ENCODE results near the gene PNPLA8.
A peak's percentile ranks its signal among the peaks of the same experiment; 100 is the strongest.
"Not testable (repeated sequence)": the region's sequence is repeated elsewhere in the genome, so short reads cannot be mapped to it uniquely, and the experiment has no call there.

PNPLA8 gene

DNA sequence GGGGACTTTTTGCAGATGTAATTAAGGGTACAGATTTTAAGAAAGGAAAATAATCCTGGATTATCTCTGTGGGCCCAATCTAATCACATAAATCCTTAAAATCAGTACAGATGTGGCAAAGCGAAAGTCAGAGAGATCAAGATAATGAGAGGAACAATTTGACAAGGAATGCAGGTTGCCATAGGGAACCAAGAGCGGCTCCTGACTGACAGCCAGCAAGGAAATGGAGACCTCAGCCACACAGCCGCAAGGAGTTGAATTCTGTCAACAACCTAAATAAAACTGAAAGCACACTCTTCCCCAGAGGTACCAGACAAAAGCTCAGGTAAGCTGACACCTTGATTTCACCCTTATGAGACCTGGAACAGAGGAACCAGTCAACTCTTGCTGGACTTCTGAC lies 3.4 kb upstream of the PNPLA8 start:
- no peak for DNase-seq

- DNase-seq = no peak
Observed at GRCh38 chr7:108528183-108528712, 2.3 kb upstream of the PNPLA8 start.

DNA sequence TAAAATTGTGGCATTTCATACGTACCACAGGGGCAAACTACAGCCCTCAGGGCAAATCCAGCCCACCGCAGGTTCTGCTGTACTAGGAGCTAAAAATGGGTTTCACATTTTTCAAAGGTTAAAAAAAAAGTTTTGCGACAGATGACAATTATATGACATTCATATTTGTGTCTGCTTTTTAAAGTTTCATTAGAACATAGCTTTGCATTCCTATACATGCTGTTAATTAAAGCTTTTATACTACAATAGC lies 758 bp upstream of the PNPLA8 start:
- DNase-seq = no peak

- DNase-seq = peak; percentile 42 to 54
Observed at GRCh38 chr7:108525327-108525984, 479 bp downstream of the PNPLA8 start.

GRCh38 chr7:108522780-108523179 lies 3.2 kb downstream of the PNPLA8 start:
- DNase-seq = no peak

DNA sequence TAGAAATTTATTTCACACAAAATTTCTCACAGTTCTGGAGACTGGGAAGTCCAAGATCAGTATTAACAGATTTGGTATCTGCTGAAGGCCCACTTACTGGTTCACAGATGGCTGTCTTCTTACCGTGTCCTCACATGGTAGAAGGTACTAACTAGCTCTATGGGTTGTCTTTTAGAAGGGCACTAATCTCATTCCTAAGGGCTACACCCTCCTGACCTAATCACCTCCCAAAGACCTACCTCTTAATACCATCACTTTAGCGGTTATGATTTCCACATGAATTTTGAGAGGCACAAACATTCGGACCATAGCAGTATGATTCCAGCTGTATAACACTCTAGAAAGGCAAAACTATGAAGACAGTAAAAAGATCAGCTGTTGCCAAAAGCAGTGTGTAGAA lies 8.0 kb downstream of the PNPLA8 start:
- no peak for DNase-seq

- DNase-seq = peak; percentile 4 to 85
Observed at GRCh38 chr7:108515630-108516029, 10.3 kb downstream of the PNPLA8 start.

GRCh38 chr7:108515013-108515412 lies 10.9 kb downstream of the PNPLA8 start:
- no peak for DNase-seq

DNA sequence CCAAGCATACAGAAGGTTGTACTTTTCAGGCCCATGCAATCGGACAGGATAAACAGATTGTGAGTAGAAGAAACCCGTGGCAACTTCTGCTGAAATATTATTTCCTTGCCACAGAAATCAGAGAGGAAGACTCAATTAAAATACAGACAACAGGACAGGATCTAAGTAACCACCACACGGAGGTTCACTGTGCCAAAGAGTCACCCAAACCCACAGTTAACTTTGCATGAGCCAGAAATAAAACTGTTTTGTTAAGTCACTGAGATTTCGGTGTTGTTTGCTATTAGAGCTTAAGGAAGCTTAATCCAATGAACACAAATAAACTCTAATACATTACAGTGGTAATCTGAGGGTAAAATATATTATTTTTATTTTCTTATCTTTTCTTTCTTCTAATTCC lies 14.0 kb downstream of the PNPLA8 start:
- DNase-seq = no peak

DNA sequence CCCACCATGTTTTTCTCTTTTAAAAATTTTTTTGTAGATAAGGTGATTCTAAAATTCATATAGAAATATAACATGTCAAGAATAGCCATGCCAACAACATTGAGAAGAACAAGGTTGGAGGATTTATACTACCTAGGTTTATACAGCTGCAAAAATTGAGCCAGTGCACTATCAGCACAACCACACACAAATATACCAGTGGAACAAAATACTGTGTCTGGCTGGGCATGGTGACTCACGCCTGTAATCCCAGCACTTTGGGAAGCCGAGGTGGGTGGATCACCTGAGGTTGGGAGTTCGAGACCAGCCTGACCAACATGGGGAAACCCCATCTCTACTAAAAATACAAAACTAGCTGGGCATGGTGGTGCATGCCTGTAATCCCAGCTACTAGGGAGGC lies 21.4 kb downstream of the PNPLA8 start:
- DNase-seq = not testable (repeated sequence)

GRCh38 chr7:108503112-108504026 lies 22.6 kb downstream of the PNPLA8 start:
- no peak for DNase-seq

- DNase-seq = no peak
Observed at GRCh38 chr7:108499566-108499965, 26.4 kb downstream of the PNPLA8 start.

GRCh38 chr7:108498481-108498880 lies 27.5 kb downstream of the PNPLA8 start:
- no peak for DNase-seq

DNA sequence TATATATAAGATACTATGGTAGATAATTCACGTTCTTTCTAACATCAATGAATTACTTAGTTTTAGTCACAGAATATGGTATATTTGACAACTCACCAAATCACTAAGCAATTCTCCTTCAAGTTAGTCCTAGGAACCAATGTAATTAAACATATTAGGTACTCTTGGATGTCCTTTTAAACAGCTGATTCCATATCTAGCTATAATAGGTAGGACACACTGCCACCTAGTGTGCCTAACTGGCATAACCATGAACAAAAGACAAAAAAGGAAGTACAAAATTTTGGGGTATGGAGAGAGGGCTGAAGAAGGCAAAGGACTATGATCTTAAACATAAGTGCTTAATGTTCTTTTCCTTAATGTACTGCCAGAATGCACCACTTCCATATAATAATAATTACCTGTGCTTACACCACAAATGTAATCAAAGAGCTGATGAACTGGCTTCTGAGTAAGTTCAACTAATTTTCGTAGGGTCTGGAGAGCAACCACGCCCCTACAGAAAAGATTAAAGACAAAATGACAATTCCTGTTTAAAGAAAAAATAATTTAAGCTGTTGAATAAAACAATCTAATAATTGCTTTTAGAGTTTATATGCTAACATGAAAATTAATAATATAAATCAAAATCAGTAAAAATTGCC lies 28.7 kb downstream of the PNPLA8 start:
- DNase-seq = peak; percentile 55 to 73

- DNase-seq = no peak
Observed at GRCh38 chr7:108492742-108493141, 33.2 kb downstream of the PNPLA8 start.

DNA sequence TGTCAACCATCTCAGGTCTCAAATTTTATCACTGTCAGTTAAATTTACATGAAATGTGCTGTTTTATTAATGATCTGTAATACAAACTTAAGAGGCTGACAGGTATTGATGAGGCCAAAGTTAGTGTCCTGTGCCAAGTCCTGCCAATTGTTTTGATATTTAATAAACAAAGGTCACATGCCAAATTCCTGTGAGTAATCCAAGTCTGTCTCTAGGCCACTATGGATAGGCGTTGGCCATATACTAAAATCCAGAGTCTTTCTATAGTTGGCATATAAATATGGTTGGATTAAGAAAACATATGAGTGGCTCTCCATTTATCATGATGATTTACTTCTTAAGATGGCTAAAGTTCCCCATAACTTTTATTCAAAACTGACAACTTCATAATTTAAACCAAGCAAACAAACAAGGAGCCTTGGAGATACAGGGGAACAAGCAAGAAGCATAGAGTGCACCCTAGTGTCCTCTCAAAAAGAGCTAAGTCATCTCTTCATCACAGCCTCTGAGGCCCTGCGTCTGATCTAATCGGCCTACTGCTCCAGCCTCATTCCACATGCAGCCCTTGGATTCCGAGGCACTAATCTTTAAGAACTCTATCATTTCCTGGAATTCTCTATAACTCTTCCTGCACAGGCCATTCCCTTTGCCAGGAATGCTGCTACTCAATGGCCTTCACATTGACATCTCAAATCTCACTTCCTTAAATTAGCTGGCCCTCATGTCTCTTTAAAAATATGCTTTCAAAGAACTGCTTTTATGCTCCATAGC lies 37.0 kb downstream of the PNPLA8 start:
- DNase-seq = no peak

GRCh38 chr7:108487646-108488045 lies 38.3 kb downstream of the PNPLA8 start:
- DNase-seq = no peak

- no peak for DNase-seq
Observed at GRCh38 chr7:108486291-108486966, 39.5 kb downstream of the PNPLA8 start.

- no peak for DNase-seq
Observed at GRCh38 chr7:108484137-108484536, 41.8 kb downstream of the PNPLA8 start.

GRCh38 chr7:108480311-108480710 lies 45.6 kb downstream of the PNPLA8 start:
- DNase-seq = no peak

DNA sequence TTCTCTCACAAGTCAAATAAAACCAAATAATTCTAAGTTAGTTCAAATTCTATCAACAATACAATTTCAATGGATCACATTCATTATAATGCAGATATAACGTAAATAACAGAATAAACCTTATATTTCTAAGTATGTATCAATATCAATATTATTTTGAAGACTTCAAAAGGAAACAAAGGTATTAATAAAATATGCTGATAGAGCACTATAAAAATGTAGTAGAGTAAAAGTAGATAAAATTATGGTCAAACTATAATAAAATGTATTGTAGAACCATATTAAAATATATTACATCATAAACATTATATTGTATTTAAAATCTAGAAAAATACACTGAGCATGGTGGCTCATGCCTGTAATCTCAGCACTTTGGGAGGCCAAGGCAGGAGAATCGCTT lies 46.2 kb downstream of the PNPLA8 start:
- DNase-seq = no peak

- no peak for DNase-seq
Observed at GRCh38 chr7:108479118-108479517, 46.8 kb downstream of the PNPLA8 start.

Measured in inflammatory macrophage (primary cell).